Skin of body (tissue), 2 donors: Measurements from ENCODE around the gene TXNL4B. TPM values are rescaled to one million over a fixed set of nuclear protein-coding genes. Genes with fewer than 3 reads are reported as not detected.

ENCODE experiments used
- DNase-seq: peaks from one replicate; lab custom pipeline; 2025; lab: John Stamatoyannopoulos, UW
- total RNA-seq: library from RNA; depleted of rRNA; stranded (reverse); fragments of >200 nt; gene quantifications from one replicate; pipeline ENCODE4 v1.2.3, GENCODE V29; 2014

Gene TXNL4B
- 9.3 TPM for total RNA-seq

- DNase-seq = peak; percentile 99
Measured at GRCh38 chr16:72093448-72094265, at the start of gene TXNL4B, which contains the start of gene DHX38. TSS of gene TXNL4B (minus strand) at chr16:72093620. CDS start at chr16:72090749, 2,871 bp downstream. TSS of gene DHX38 (plus strand) at chr16:72093847. CDS start at chr16:72096158, 2,311 bp downstream.

DNA sequence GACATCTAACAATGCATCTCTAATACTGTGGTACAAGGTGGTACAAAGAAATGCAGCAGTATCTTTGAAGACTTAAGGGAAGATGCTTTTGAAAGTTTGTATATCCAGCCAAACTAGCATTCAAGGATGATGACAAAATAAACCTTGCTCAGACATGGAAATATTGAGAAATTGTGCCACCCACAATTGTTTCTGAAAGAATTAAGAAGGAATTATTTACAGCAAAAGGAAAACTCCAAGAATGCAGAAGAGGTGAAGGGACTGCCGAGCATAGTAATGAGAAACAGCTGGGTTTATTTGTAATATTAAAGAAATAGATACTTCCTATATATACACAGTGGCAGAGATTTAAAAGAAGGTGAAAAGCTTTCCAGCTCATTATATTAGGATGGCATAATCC, 49.1 kb upstream of the TXNL4B start:
- no peak for DNase-seq

DNA sequence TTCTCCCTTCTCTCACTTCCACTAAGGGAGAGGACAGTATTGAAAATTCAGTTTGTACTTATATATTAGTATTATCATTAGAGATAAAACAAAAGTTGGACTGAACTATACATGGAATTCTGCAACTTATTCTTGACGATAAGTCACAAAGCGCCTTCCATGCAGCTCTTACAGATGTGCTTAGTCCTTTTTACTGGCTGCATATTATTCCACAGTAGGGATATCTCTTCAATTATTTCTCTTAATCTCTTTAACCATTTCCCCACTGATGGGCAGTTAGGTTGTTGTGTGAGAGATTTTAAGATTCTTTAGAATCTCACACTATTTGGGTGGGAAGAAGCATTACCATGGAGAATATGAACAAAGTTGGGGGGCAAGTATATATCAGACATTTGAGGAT, 46.5 kb upstream of the TXNL4B start:
- no peak for DNase-seq

- no peak for DNase-seq
Measured at GRCh38 chr16:72138064-72138572, 44.7 kb upstream of the TXNL4B start.

GRCh38 chr16:72137380-72138063, 44.1 kb upstream of the TXNL4B start:
- DNase-seq = no peak

GRCh38 chr16:72134507-72134906, 41.1 kb upstream of the TXNL4B start:
- DNase-seq = no peak

DNA sequence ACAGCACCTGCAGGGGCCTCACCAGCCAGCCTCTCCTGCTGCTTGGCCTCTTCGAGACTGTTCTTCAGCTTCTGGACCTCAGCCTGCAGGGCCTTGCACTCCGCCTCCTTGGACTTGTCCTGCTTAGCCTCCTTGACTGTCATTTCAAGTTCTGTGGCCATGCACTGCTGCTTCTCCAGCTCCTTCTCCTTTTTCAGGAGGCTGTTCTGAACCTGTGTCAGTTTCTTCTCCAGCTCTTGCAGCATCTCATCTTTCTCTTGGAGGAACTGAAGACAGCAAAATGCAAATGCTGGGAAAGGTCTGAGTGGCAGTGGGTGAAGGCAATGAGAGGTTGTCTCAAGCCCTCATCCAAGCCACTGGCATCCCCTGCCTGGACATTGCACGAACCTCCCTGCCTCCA, 39.3 kb upstream of the TXNL4B start:
- DNase-seq = no peak

DNA sequence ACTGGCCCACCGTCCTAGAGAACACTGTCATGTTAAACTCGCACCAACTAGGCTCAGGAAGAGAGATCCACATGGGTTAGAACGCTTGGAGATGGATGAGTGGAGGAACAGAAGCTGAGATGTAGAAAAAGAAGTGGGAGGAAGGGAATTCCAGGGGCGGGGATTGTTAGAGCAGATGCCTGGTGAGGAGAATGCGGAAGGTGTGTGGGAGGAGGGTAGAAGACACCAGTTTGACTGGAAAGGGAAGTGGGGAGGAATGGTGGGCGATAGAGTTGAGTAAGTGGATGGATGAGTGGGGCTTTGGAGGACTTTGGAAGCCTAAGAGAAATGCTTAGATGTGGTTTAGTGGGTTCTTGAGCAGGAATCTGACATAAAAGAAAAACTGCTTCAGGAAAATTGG, 37.6 kb upstream of the TXNL4B start:
- no peak for DNase-seq

DNA sequence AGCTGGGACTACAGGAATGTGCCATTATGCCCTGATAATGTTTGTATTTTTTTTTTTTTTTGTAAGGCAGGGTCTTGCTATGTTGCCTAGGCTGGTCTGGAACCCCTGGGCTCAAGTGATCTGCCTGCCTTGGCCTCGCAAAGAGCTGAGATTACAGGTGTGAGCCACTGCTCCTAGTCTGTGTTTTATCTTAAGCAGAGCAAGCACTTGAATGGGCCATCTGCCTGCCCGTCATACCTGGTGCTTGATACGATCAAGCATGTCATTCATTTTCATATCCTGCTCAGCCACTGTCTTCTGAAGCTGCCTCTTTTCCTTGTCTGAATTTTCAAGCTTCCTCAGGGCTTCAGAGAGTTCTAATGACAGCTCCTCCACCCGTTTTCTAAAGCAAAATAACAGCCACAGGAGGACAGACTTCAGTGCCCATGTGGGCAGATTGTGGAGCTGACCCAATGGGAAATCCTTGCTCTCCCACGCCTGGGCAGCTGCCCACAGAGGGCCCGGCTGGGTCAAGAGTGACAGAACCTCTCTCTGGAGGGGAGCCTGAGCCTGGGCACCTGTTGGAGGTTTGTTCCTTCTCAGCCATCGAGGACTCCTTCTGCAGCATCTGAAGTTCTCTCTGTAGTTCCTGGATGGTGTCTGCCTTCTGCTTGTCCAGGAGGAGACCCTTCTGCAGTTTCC, 36.7 kb upstream of the TXNL4B start:
- DNase-seq = no peak

DNA sequence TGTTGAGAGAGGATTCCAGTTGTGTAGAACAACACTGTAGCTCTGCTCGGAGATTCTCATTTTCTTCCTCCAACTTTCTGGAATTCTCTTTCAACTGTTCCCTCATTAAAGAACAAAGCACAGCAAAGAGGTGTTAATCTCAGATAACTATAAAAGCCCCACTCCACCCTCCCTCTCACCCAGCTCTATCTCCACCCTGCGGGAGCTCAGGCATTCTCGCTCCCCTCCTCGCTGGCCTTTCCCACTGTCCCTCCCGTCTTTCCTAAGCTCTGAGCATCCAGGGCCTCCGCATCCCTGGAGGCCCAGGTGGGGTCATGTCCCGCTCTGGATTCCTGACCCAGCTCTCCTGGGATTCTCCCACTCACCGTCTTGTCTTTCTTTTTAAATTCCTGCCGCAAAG, 35.3 kb upstream of the TXNL4B start:
- DNase-seq = no peak

- no peak for DNase-seq
Measured at GRCh38 chr16:72126429-72126765, 33.0 kb upstream of the TXNL4B start.

GRCh38 chr16:72125635-72126428, 32.4 kb upstream of the TXNL4B start:
- no peak for DNase-seq

DNA sequence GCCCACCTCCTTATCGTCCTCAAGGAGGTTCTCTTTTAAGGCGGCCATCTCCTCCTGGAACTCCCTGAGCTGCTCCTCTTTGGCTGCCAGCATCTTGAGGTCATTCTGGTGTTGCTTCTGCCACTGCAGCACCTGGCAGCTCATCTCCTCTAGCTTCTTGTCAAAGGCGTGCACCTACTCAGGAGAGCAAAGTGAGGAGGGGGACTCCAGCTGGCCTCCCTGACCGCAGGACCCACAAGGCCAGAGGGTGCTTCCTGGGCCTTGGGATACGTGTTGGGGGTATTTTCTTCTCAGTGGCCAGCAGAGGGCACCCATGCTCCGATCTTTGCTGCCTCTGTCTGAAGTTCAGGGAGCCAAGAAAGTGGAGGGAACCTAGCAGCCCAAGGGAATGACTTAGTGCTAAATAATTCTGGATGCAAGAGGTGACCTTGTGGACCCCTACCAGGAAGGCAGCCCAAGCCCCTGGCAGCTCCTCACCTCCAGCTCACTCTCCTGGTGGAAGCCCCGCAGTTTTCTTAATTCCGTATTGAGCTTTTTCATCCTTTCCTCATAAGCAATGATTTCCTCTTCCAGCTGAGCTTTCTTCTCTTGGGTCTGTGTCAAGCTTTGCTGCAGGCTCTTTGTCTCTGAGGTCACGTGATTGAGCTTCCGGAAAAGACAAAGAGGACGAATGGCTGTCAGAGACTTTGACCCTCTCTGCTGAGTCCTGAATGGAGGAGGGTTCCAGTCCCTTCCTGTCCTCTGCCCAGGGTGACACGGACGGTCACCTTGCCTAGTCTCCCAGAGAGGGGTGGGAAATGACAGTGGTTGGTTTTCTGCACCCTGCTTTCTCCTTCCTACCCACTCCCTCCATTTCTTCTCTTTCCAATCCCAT, 31.6 kb upstream of the TXNL4B start:
- peak; percentile 50 for DNase-seq

- no peak for DNase-seq
Measured at GRCh38 chr16:72124148-72124547, 30.7 kb upstream of the TXNL4B start.

GRCh38 chr16:72123426-72123825, 30.0 kb upstream of the TXNL4B start:
- DNase-seq = no peak

- no peak for DNase-seq
Measured at GRCh38 chr16:72122916-72123315, 29.5 kb upstream of the TXNL4B start.

DNA sequence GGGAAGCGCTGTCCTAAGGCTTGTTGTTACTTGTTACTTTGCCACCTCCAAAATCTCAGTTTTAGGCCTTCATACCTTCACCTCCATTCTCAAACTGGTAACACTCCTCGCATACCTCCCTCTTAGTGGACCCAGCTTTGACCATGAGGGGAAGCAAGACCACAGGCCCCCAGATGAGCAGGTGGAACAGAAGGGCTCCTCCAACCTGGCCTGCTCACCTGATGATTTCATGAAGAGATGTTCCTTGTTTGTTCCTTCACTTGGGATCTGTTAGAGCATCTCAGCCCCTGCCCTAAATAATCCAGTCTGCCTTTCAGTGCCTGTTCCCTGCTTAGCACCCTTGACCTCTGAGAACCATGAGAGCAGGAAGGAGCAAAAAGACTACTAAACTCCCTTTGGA, 28.9 kb upstream of the TXNL4B start:
- no peak for DNase-seq

DNA sequence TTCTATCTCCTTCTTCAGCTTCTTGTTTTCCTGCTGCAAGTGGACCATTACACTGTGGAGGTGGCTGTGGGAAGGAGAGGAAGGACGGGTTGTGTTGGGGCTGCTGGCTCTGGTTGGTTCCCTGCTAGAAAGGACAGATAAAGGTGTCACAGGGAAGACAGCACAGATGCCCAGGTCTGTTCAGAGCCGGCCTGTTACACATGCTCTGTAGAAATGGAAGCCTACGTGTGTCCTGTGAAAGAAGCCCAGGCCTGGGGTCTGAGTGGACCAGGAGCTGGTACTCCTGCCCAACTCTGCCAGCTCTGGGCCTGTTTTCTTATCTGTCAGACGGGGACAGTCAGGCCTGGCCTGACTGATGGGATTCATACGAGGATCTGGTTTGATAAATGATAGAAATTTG, 26.6 kb upstream of the TXNL4B start:
- no peak for DNase-seq

- DNase-seq = no peak
Measured at GRCh38 chr16:72113616-72113945, 20.2 kb upstream of the TXNL4B start.

GRCh38 chr16:72112906-72113615, 19.6 kb upstream of the TXNL4B start:
- DNase-seq = no peak
